ENCODE results near the gene LY6G5B.

GRCh38 chr6:31719001-31719400 is 49.2 kb downstream of the LY6G5B start:
- TF ChIP-seq EZH2phosphoT487 (IDR thresholded peaks at IDR 0.05; ENCODE audit: insufficient read depth, low read depth) (no peak), EZH2 (IDR thresholded peaks at IDR 0.05; ENCODE audit: insufficient read depth, poor library complexity, severe bottlenecking) (no peak)
